NCI-H510A treated with DMSO at 0.1 percent for 48 hours (cell line): ENCODE results near the gene FRMD6.

Experiments used
- DNase-seq: peaks from one replicate; lab custom pipeline; 2025; lab: John Stamatoyannopoulos, UW

FRMD6 gene

DNA sequence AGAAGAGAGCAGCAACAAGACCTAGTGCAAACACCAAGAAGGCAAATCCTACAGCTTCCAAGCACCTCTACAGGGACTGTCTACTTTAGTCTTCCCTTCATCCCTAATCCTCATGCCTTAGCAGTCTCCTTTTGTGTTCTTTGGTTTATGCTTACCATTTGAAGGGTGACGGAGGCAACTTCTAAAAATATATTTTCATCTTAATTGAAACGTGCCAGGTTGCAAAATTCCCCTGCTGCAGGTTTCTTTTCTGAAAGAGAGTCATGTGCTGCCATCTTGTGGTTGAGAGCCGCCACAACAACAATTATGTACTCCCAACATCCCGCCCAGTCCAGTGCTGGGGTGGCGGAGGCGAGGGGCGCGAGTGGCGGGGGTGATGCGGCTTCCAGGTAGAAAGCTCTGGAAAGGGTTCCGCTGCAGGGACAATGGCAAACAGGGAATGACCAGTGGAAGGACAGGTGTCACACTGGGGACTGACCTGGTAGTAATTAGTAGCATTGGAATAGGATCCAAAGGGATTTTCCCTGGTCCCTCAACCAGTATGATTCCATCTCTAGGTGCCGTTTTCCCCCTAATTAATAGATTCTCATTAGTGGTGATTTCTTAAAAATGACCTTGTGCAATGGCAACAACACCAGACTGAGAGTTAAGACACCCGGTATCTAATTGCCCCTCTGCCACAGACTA is 128.4 kb downstream of the FRMD6 start:
- DNase-seq = peak; percentile 67
